ENCODE results near the gene KIF17. TPM values are rescaled to one million over a fixed set of nuclear protein-coding genes. Genes with fewer than 3 reads are reported as not detected.

Gene KIF17
- total RNA-seq, 4 donors from 2014 or later, result 2.0 to 12.4 (median 4.1) TPM

- TF ChIP-seq CTCF (IDR thresholded peaks at IDR 0.05; ENCODE audit: low read depth), result no peak
These were observed 101.6 kb downstream of the KIF17 start for GRCh38 chr1:20615946-20616846.

GRCh38 chr1:20614131-20614579 is 103.7 kb downstream of the KIF17 start:
- no peak for TF ChIP-seq CTCF (IDR thresholded peaks at IDR 0.05; ENCODE audit: low read depth)

Other genes starting within 250 kb of the KIF17 start
- gene CAMK2N1, start 231.8 kb downstream of the KIF17 start, total RNA-seq, result 10 to 100 TPM in 1 of 4 donors, 1 to 10 TPM in 3; 3.2 to 13.2 (median 4.2) TPM
- 10 to 100 TPM; 19.6 to 31.1 (median 23.5) TPM for gene MUL1, start 209.9 kb downstream of the KIF17 start, total RNA-seq
- gene FAM43B, start 165.4 kb downstream of the KIF17 start, total RNA-seq, result under 1 TPM in 1 of 4 donors, not detected in 3; 0.38 TPM
- gene CDA, start 128.9 kb downstream of the KIF17 start, total RNA-seq, result 1 to 10 TPM in 2 of 4 donors, under 1 TPM in 1, not detected in 1; 0.68 to 4.9 (median 2.4) TPM
- 100 to 1,000 TPM in 3 of 4 donors, 10 to 100 TPM in 1; 73.7 to 169 (median 129) TPM for gene PINK1, start 84.5 kb downstream of the KIF17 start, total RNA-seq
- 100 to 1,000 TPM in 2 of 4 donors, 10 to 100 TPM in 2; 80.1 to 118 (median 105) TPM for gene DDOST, start 56.6 kb downstream of the KIF17 start, total RNA-seq
- gene SH2D5, start 14.7 kb upstream of the KIF17 start, total RNA-seq, result not detected
- 100 to 1,000 TPM; 192 to 273 (median 229) TPM for gene HP1BP3, start 69.3 kb upstream of the KIF17 start, total RNA-seq